Aorta (tissue), 5 donors: ENCODE measurements around the gene DPYSL4. TPM values are rescaled to one million over a fixed set of nuclear protein-coding genes. Genes with fewer than 3 reads are reported as not detected.

Source experiments
- ATAC-seq: fragments of 200-7000 bp; cut with Tn5 transposase; one replicate; pipeline ENCODE4 v1.9.1; 2022; ENCODE audit warnings: moderate library complexity; ENCODE audit not compliant: low FRiP score
- DNase-seq, 2 donors: peaks; one replicate each; pipeline ENCODE4 v3.0.0-alpha.2; 2020
- H3K27ac ChIP-seq, 2 donors: one replicate each; pipeline ENCODE4 v1.5.1; 2013; ENCODE audit warnings: low read length in 2 of 2, mild to moderate bottlenecking in 2 of 2, moderate library complexity in 2 of 2, control low read depth in 1 of 2, inconsistent platforms in 1 of 2, low read depth in 1 of 2
- H3K27me3 ChIP-seq, 2 donors: one replicate each; pipeline ENCODE4 v1.6.1; 2013; ENCODE audit warnings: control low read depth in 1 of 2, low read length in 1 of 2, mild to moderate bottlenecking in 1 of 2, moderate library complexity in 1 of 2; ENCODE audit not compliant: insufficient read depth in 2 of 2, control insufficient read depth in 1 of 2
- H3K36me3 ChIP-seq, 2 donors: one replicate each; pipeline ENCODE4 v1.6.1; 2013; ENCODE audit warnings: control low read depth in 1 of 2, low read length in 1 of 2, mild to moderate bottlenecking in 1 of 2; ENCODE audit not compliant: insufficient read depth in 2 of 2, control insufficient read depth in 1 of 2
- H3K4me1 ChIP-seq, 2 donors: one replicate each; pipeline ENCODE4 v1.6.1; 2013; ENCODE audit warnings: low read length in 2 of 2, control low read depth in 1 of 2, mild to moderate bottlenecking in 1 of 2, moderate library complexity in 1 of 2; ENCODE audit not compliant: insufficient read depth in 2 of 2, control insufficient read depth in 1 of 2
- H3K4me3 ChIP-seq, 2 donors: one replicate each; pipeline ENCODE4 v1.5.1; 2013; ENCODE audit warnings: low read length in 2 of 2, control low read depth in 1 of 2, mild to moderate bottlenecking in 1 of 2
- H3K9me3 ChIP-seq: one replicate; pipeline ENCODE4 v1.6.1; 2013; ENCODE audit warnings: mild to moderate bottlenecking, low read length; ENCODE audit not compliant: control insufficient read depth
- WGBS, 2 donors: extraction: QIAGEN DNeasy Blood & Tissue Kit; methylation state at CpG; one replicate each; pipeline ENCODE4 v1.1.7; 2013; 5-methylcytosine and 5-hydroxymethylcytosine counted together
- intact Hi-C, 2 donors: fragments of 100-400 bp; cut with DNase I; formaldehyde crosslinking; loops; one replicate each; pipeline versions ENCODE4 v1.14.2 to v1.15.0; 2022
- polyA plus RNA-seq, 2 donors: library from polyadenylated mRNA; stranded (reverse); fragments of 200-250 nt; gene quantifications; one replicate each; pipeline ENCODE4 v1.2.3, GENCODE V29; 2013
- total RNA-seq, 2 donors: library from RNA; stranded (reverse); fragmentation: NEBNext Ultra II Directional; extraction: Animal tissue kit (Norgen Biotek cat#: 25700); gene quantifications; one replicate each; pipeline ENCODE4 v1.2.1, GENCODE V29; 2021
- donor health status: healthy with polysubstance abuse.
- donor health status: Bipolar disorder and iron deficiency.
- donor health status: DM: no; HTN: no; CAD: no.
- donor health status: DM: no; HTN: no; CAD: no.
- donor health status: DM: yes; HTN: yes; CAD: no.

Gene DPYSL4
- total and polyA plus RNA-seq, 4 donors, result 0.84 to 1.4 (median 0.95) TPM; not detected in 1

GRCh38 chr10:132163826-132164515 lies 22.8 kb upstream of the DPYSL4 start:
- ATAC-seq, result no peak
- H3K4me3 ChIP-seq, result no peak overlapping the region
- no peaks in the 10 kb centered on the region for H3K9me3 ChIP-seq
- H3K36me3 ChIP-seq, result no peaks in the 10 kb centered on the region
- peak in 1 of 2 donors; percentile 39 for DNase-seq
- H3K27me3 ChIP-seq, result no peaks in the 10 kb centered on the region
- 80 to 81% methylated on average over 17 of the region's 17 CpGs for WGBS, 2 donors
- no peaks in the 10 kb centered on the region for H3K4me1 ChIP-seq
- intact Hi-C loops, result no loop called here
- H3K27ac ChIP-seq, result no peak overlapping the region

DNA sequence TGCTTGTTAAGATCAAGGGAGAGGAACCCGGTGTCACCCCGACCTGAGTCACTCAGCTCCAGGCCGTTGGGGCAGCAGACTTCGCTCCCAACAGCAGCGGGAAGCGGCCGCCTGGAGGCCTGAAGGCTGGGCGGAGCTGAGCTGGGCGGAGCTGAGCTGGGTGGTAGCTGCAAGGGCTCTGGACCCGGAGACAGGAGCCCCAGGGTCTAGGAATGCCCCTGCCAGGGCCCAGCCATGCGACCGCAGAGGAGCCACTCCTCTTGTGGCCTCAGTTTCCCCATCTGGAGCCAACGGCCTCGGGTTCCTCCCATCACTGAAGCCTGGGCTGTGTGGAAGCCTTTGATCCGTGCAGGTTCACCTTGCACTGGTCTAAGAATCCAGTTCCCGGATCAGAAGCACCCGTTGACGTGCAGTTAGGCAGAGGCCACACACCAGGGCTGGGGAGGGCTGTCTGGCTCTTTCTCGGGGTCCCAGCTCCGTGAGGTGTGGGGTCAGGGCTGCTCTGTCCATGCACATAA lies 21.9 kb upstream of the DPYSL4 start:
- intact Hi-C loops, result no loop called here
- Histone ChIP-seq H3K9me3 (no peaks in the 10 kb centered on the region), H3K36me3 (no peaks in the 10 kb centered on the region), H3K4me1 (no peaks in the 10 kb centered on the region), H3K27ac (no peak overlapping the region), H3K27me3 (no peaks in the 10 kb centered on the region), H3K4me3 (no peak overlapping the region)
- 59 to 62% methylated on average over 18 to 20 of the region's 20 CpGs for WGBS, 2 donors
- ATAC-seq, result no peak
- DNase-seq, result peak in 1 of 2 donors; percentile 51

DNA sequence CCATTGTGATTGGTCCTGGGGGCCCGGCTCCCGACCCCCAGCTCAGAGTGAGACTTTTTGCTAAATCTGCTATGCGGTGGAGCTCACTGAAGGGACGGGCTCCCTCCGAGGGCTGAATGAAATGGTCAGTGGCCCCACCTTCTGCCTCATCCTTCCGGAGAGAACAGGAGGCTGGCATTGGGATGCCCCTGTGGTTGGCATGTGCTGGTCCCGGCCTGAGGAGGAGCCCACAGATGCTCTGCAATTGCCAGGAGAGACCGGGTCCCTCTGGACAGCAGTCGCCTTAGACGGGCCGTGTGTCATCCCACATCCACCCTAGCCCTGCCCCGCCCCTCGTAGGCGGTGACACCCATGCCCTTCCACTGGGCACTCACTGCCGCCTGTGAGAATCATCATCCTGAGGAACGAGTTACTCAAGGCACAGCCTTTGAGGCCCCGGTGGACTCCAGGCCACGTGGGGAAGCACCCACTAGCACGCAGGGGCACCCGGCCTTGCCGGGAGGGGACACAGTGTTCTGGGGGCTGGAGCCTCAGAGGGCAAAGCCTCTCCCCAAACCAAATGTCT lies 21.2 kb upstream of the DPYSL4 start:
- ATAC-seq (no peak), DNase-seq (peak; percentile 22 to 55)
- Histone ChIP-seq H3K4me3 (no peak overlapping the region), H3K27me3 (no peaks in the 10 kb centered on the region), H3K27ac (no peak overlapping the region), H3K36me3 (no peaks in the 10 kb centered on the region), H3K9me3 (no peaks in the 10 kb centered on the region), H3K4me1 (no peaks in the 10 kb centered on the region)
- intact Hi-C loops, result no loop called here
- 90 to 91% methylated on average over 20 to 21 of the region's 21 CpGs for WGBS, 2 donors

GRCh38 chr10:132166216-132166950 lies 20.4 kb upstream of the DPYSL4 start:
- ATAC-seq (no peak), DNase-seq (peak; percentile 16 to 36)
- intact Hi-C loops, result no loop called here
- H3K9me3 ChIP-seq, result no peaks in the 10 kb centered on the region
- no peak overlapping the region for H3K27ac ChIP-seq
- H3K36me3 ChIP-seq, result no peaks in the 10 kb centered on the region
- no peaks in the 10 kb centered on the region for H3K27me3 ChIP-seq
- 75 to 79% methylated on average over 23 of the region's 23 CpGs for WGBS, 2 donors
- no peak overlapping the region for H3K4me3 ChIP-seq
- no peaks in the 10 kb centered on the region for H3K4me1 ChIP-seq

GRCh38 chr10:132167041-132167674 lies 19.6 kb upstream of the DPYSL4 start:
- DNase-seq, result peak; percentile 26 to 57
- Histone ChIP-seq H3K27me3 (no peaks in the 10 kb centered on the region), H3K27ac (no peak overlapping the region), H3K9me3 (no peaks in the 10 kb centered on the region), H3K4me1 (no peaks in the 10 kb centered on the region), H3K4me3 (no peak overlapping the region), H3K36me3 (no peaks in the 10 kb centered on the region)
- intact Hi-C loops, result no loop called here
- 78 to 84% methylated on average over 22 of the region's 22 CpGs for WGBS, 2 donors
- no peak for ATAC-seq

GRCh38 chr10:132167976-132168375 lies 18.8 kb upstream of the DPYSL4 start:
- 81 to 84% methylated on average over 17 of the region's 17 CpGs for WGBS, 2 donors
- H3K27me3 ChIP-seq, result no peaks in the 10 kb centered on the region
- intact Hi-C loops, result no loop called here
- H3K27ac ChIP-seq, result no peak overlapping the region
- H3K4me1 ChIP-seq, result no peaks in the 10 kb centered on the region
- ATAC-seq (no peak), DNase-seq (peak; percentile 33 to 51)
- H3K9me3 ChIP-seq, result no peaks in the 10 kb centered on the region
- H3K36me3 ChIP-seq, result no peaks in the 10 kb centered on the region
- H3K4me3 ChIP-seq, result no peak overlapping the region

GRCh38 chr10:132168571-132169030 lies 18.1 kb upstream of the DPYSL4 start:
- H3K9me3 ChIP-seq, result no peaks in the 10 kb centered on the region
- no peaks in the 10 kb centered on the region for H3K27me3 ChIP-seq
- ATAC-seq (no peak), DNase-seq (peak; percentile 33 to 68)
- intact Hi-C loops, result no loop called here
- H3K4me1 ChIP-seq, result no peaks in the 10 kb centered on the region
- no peaks in the 10 kb centered on the region for H3K36me3 ChIP-seq
- WGBS, 2 donors, result 79 to 84% methylated on average over 27 to 28 of the region's 28 CpGs
- H3K4me3 ChIP-seq, result no peak overlapping the region
- no peak overlapping the region for H3K27ac ChIP-seq

DNA sequence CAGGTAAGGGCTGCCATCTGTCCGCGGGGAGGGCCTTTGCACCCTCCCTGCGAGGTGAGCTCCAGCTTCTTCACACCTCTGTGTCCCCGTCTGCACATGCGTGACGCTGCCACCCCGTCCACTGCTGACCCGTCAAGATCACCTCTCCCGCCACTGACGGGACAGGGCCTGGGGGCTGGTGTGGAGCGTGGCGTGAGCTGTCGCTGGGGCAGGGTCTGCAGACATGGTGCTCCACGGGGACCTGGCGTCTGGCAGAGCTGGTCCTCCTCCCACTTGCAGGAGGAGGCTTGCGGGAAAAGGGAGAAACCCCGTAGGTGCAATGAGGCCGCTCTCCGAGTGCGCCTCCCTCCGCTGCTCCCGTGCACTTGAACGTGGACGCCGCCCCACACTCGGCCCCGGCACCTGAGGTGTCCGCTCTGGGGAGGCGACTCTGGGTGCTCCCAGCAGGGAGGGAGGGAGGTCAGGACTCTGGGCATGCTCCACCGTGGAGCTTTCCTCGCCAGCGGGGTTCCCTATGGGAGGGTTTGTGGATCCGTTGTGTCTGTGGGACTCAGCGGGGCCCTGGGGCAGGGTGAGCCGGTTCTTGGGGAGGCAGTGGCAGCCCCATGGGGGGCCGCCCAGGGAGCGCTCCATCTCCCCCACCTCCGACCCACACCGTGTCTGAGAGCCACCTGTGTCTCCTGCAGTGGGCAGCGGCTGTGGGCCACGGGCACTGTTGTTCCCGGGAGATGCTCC lies 17.6 kb upstream of the DPYSL4 start:
- H3K36me3 ChIP-seq, result no peaks in the 10 kb centered on the region
- DNase-seq, result peak; percentile 31 to 63

More for the DNA sequence above, 17.6 kb upstream of the DPYSL4 start:
- no peaks in the 10 kb centered on the region for H3K27me3 ChIP-seq
- no peak for ATAC-seq
- H3K27ac ChIP-seq, result no peak overlapping the region
- no peaks in the 10 kb centered on the region for H3K9me3 ChIP-seq
- intact Hi-C loops, result no loop called here
- H3K4me1 ChIP-seq, result no peaks in the 10 kb centered on the region
- WGBS, 2 donors, result 90% methylated on average over 42 of the region's 42 CpGs
- H3K4me3 ChIP-seq, result no peak overlapping the region
